GM23248 (cell line): ENCODE measurements around the gene PIGA. TPM values are rescaled to one million over a fixed set of nuclear protein-coding genes. Genes with fewer than 3 reads are reported as not detected.
A peak's percentile ranks its signal among the peaks of the same experiment; 100 is the strongest.

ENCODE experiments used
- DNase-seq: peaks from one replicate; pipeline ENCODE4 v3.0.0-alpha.2; 2015
- H2AFZ ChIP-seq: fragments of 200-600 bp; sonication (generic); 2 replicates; pipeline ENCODE4 v1.6.1; 2016; ENCODE audit warnings: antibody characterized with exemption
- H3F3A ChIP-seq: fragments of 200-600 bp; sonication (generic); 2 replicates; pipeline ENCODE4 v1.6.1; 2016; ENCODE audit warnings: mild to moderate bottlenecking, antibody characterized with exemption, mixed run types; ENCODE audit not compliant: insufficient read depth
- H3K27ac ChIP-seq: fragments of 200-600 bp; sonication (generic); 2 replicates; pipeline ENCODE4 v1.5.1; 2016; ENCODE audit warnings: mild to moderate bottlenecking
- H3K27me3 ChIP-seq: fragments of 200-600 bp; sonication (generic); replicated peaks from 2 replicates; pipeline ENCODE4 v1.6.1; 2016; ENCODE audit warnings: mild to moderate bottlenecking; ENCODE audit not compliant: insufficient read depth
- H3K36me3 ChIP-seq: fragments of 200-600 bp; sonication (generic); 2 replicates; pipeline ENCODE4 v1.6.1; 2016; ENCODE audit warnings: low read depth, mild to moderate bottlenecking
- H3K4me1 ChIP-seq: fragments of 200-600 bp; sonication (generic); 2 replicates; pipeline ENCODE4 v1.6.1; 2016; ENCODE audit warnings: mild to moderate bottlenecking; ENCODE audit not compliant: insufficient read depth
- H3K4me2 ChIP-seq: fragments of 200-600 bp; sonication (generic); one replicate; pipeline ENCODE4 v1.6.1; 2016; ENCODE audit warnings: mild to moderate bottlenecking; ENCODE audit not compliant: unreplicated experiment
- H3K4me3 ChIP-seq: fragments of 200-600 bp; sonication (generic); 2 replicates; pipeline ENCODE4 v1.5.1; 2016; ENCODE audit warnings: mild to moderate bottlenecking
- H3K79me2 ChIP-seq: fragments of 200-600 bp; sonication (generic); 2 replicates; pipeline ENCODE4 v1.6.1; 2016; ENCODE audit warnings: mild to moderate bottlenecking; ENCODE audit not compliant: insufficient read depth
- H3K9ac ChIP-seq: fragments of 200-600 bp; sonication (generic); 2 replicates; pipeline ENCODE4 v1.6.1; 2016; ENCODE audit warnings: mild to moderate bottlenecking
- H3K9me2 ChIP-seq: fragments of 200-600 bp; sonication (generic); 2 replicates; pipeline ENCODE4 v1.6.1; 2016; ENCODE audit warnings: mixed run types, mild to moderate bottlenecking, moderate library complexity; ENCODE audit not compliant: insufficient read depth
- H3K9me3 ChIP-seq: fragments of 200-600 bp; sonication (generic); one replicate; pipeline ENCODE4 v1.6.1; 2017; ENCODE audit warnings: low read depth
- H4K20me1 ChIP-seq: fragments of 200-600 bp; sonication (generic); 2 replicates; pipeline ENCODE4 v1.6.0; 2016; ENCODE audit not compliant: insufficient read depth
- EZH2 ChIP-seq: fragments of 200-600 bp; sonication (generic); IDR thresholded peaks from 2 replicates; pipeline ENCODE4 v1.6.1; 2018; ENCODE audit warnings: antibody characterized with exemption, mild to moderate bottlenecking; ENCODE audit not compliant: insufficient read depth, poor library complexity, severe bottlenecking
- EZH2phosphoT487 ChIP-seq: fragments of 200-600 bp; sonication (generic); IDR thresholded peaks from 2 replicates; pipeline ENCODE4 v1.6.1; 2018; ENCODE audit warnings: antibody characterized with exemption, moderate library complexity, mild to moderate bottlenecking, low read depth; ENCODE audit not compliant: insufficient read depth
- whole genome bisulfite sequencing, 2 experiments: methylation state at CpG; one replicate each; pipeline ENCODE4 v1.1.6; 2015 to 2017; ENCODE audit warnings: low lambda C conversion rate in 2 of 2, low coverage in 1 of 2; ENCODE audit errors: missing lambda C conversion rate in 2 of 2; 5-methylcytosine and 5-hydroxymethylcytosine counted together
- in situ Hi-C: fragments of 300-500 bp; cut with MboI; formaldehyde crosslinking; loops from 2 replicates; pipeline ENCODE4 v1.15.0; 2020
- polyA plus RNA-seq: library from polyadenylated mRNA; unstranded; fragments of >200 nt; fragmentation: Nextera tagmentation; extraction: Ambion mirVana; gene quantifications from 2 replicates; pipeline ENCODE4 v1.2.1, GENCODE V29; 2016
- total RNA-seq: library from RNA; depleted of rRNA; stranded (reverse); fragments of >200 nt; shearing (Covaris generic); gene quantifications from 2 replicates; pipeline ENCODE4 v1.2.3, GENCODE V29; 2014

Gene PIGA
- total and polyA plus RNA-seq, 2 experiments from 2014 or later: 4.7 to 8.9 TPM

GRCh38 chrX:15301924-15302323 lies 33.4 kb downstream of the PIGA start:
- H3K9ac ChIP-seq: no peak overlapping the region
- no peaks in the 10 kb centered on the region for H4K20me1 ChIP-seq
- H3K27ac ChIP-seq: no peak overlapping the region
- TF ChIP-seq EZH2 (no peak), EZH2phosphoT487 (no peak)
- in situ Hi-C loops: no loop called here
- no peaks in the 10 kb centered on the region for H3K36me3 ChIP-seq
- no peaks in the 10 kb centered on the region for H3K79me2 ChIP-seq
- H3K4me3 ChIP-seq: no peak overlapping the region
- H3K4me1 ChIP-seq: no peaks in the 10 kb centered on the region
- H3K9me3 ChIP-seq: no peaks in the 10 kb centered on the region
- H3K27me3 ChIP-seq: no peaks in the 10 kb centered on the region
- H3K4me2 ChIP-seq: no peak overlapping the region
- 10 to 12% methylated on average over 3 to 4 of the region's 4 CpGs for WGBS, 2 experiments
- H3K9me2 ChIP-seq: no peaks in the 10 kb centered on the region
- no peak overlapping the region for H2AFZ ChIP-seq
- H3F3A ChIP-seq: no peaks in the 10 kb centered on the region
- DNase-seq: peak; percentile 66

GRCh38 chrX:15299941-15300851 lies 35.1 kb downstream of the PIGA start:
- no peaks in the 10 kb centered on the region for H3K9me2 ChIP-seq
- no peaks in the 10 kb centered on the region for H3F3A ChIP-seq
- WGBS, 2 experiments: 57 to 68% methylated on average over 4 of the region's 4 CpGs
- H3K4me3 ChIP-seq: no peak overlapping the region
- in situ Hi-C loops: no loop called here
- H3K4me1 ChIP-seq: no peaks in the 10 kb centered on the region
- no peaks in the 10 kb centered on the region for H3K9me3 ChIP-seq
- H3K4me2 ChIP-seq: no peak overlapping the region
- H2AFZ ChIP-seq: no peak overlapping the region
- H4K20me1 ChIP-seq: no peaks in the 10 kb centered on the region
- H3K27me3 ChIP-seq: no peaks in the 10 kb centered on the region
- peak; percentile 38 for DNase-seq
- no peaks in the 10 kb centered on the region for H3K36me3 ChIP-seq
- no peak for TF ChIP-seq EZH2
- TF ChIP-seq EZH2phosphoT487: no peak
- no peak overlapping the region for H3K9ac ChIP-seq
- no peaks in the 10 kb centered on the region for H3K79me2 ChIP-seq
- H3K27ac ChIP-seq: no peak overlapping the region

GRCh38 chrX:15298780-15299179 lies 36.5 kb downstream of the PIGA start:
- no peaks in the 10 kb centered on the region for H3F3A ChIP-seq
- no peaks in the 10 kb centered on the region for H3K79me2 ChIP-seq
- in situ Hi-C loops: no loop called here
- no peak for TF ChIP-seq EZH2phosphoT487
- TF ChIP-seq EZH2: no peak
- no peaks in the 10 kb centered on the region for H3K27me3 ChIP-seq
- no peaks in the 10 kb centered on the region for H3K9me3 ChIP-seq
- no peaks in the 10 kb centered on the region for H3K9me2 ChIP-seq
- H3K4me1 ChIP-seq: no peaks in the 10 kb centered on the region
- no peaks in the 10 kb centered on the region for H3K36me3 ChIP-seq
- H2AFZ ChIP-seq: no peak overlapping the region
- WGBS, 2 experiments: 79 to 83% methylated on average over 2 of the region's 3 CpGs
- H3K4me2 ChIP-seq: no peak overlapping the region
- no peaks in the 10 kb centered on the region for H4K20me1 ChIP-seq
- no peak for DNase-seq
- H3K27ac ChIP-seq: no peak overlapping the region
- no peak overlapping the region for H3K9ac ChIP-seq
- no peak overlapping the region for H3K4me3 ChIP-seq

- WGBS, 2 experiments: 73 to 84% methylated on average over 2 of the region's 2 CpGs
- Histone ChIP-seq H3K27ac (no peak overlapping the region), H3K36me3 (no peaks in the 10 kb centered on the region), H3K4me1 (no peaks in the 10 kb centered on the region), H3K4me3 (no peak overlapping the region), H3K9me3 (no peaks in the 10 kb centered on the region), H4K20me1 (no peaks in the 10 kb centered on the region), H3K4me2 (no peak overlapping the region), H2AFZ (no peak overlapping the region), H3F3A (no peaks in the 10 kb centered on the region), H3K9ac (no peak overlapping the region), H3K27me3 (no peaks in the 10 kb centered on the region), H3K79me2 (no peaks in the 10 kb centered on the region), H3K9me2 (no peaks in the 10 kb centered on the region)
- no peak for DNase-seq
- in situ Hi-C loops: no loop called here
- TF ChIP-seq EZH2phosphoT487 (no peak), EZH2 (no peak)
Measured at GRCh38 chrX:15298201-15298600, 37.1 kb downstream of the PIGA start.
